Neural progenitor cell (in vitro differentiated cells): ENCODE data around the gene PRPF40A.

Experiments used
- CTCF ChIP-seq: fragments of 200-600 bp; sonication (generic); IDR thresholded peaks from 2 replicates; pipeline ENCODE4 v1.5.1; 2017; ENCODE audit warnings: antibody characterized with exemption, mild to moderate bottlenecking
- EZH2 ChIP-seq: fragments of 200-600 bp; sonication (generic); IDR thresholded peaks from 2 replicates; pipeline ENCODE4 v1.6.1; 2017; ENCODE audit warnings: antibody characterized with exemption, mild to moderate bottlenecking, moderate library complexity
- EZH2phosphoT487 ChIP-seq: fragments of 200-600 bp; sonication (generic); IDR thresholded peaks from 2 replicates; pipeline ENCODE4 v1.6.1; 2017; ENCODE audit warnings: antibody characterized with exemption

GRCh38 chr2:152651834-152652233 lies 65.4 kb downstream of the PRPF40A start:
- TF ChIP-seq CTCF (no peak), EZH2 (no peak), EZH2phosphoT487 (no peak)
